ENCODE measurements around the gene IL3RA. TPM values are rescaled to one million over a fixed set of nuclear protein-coding genes. Genes with fewer than 3 reads are reported as not detected.

IL3RA gene
- total RNA-seq, 1 donor, result 0.09 TPM

- no peak overlapping the region for H3K4me3 ChIP-seq (ENCODE audit: low read depth, low read length)
- no peak for DNase-seq (ENCODE audit: low read depth)
- no peak for TF ChIP-seq CTCF (IDR thresholded peaks at IDR 0.05; ENCODE audit: insufficient read depth, low read length)
Observed at GRCh38 chrX:1412551-1413161, 76.1 kb downstream of the IL3RA start.

GRCh38 chrX:1416327-1416784, 79.8 kb downstream of the IL3RA start:
- no peak for DNase-seq (ENCODE audit: low read depth)
- no peak overlapping the region for H3K4me3 ChIP-seq (ENCODE audit: low read depth, low read length)
- no peak for TF ChIP-seq CTCF (IDR thresholded peaks at IDR 0.05; ENCODE audit: insufficient read depth, low read length)

GRCh38 chrX:1416965-1417760, 80.6 kb downstream of the IL3RA start:
- H3K4me3 ChIP-seq (ENCODE audit: low read depth, low read length), result no peak overlapping the region
- no peak for TF ChIP-seq CTCF (IDR thresholded peaks at IDR 0.05; ENCODE audit: insufficient read depth, low read length)

GRCh38 chrX:1417921-1418771, 81.6 kb downstream of the IL3RA start:
- no peak overlapping the region for H3K4me3 ChIP-seq (ENCODE audit: low read depth, low read length)
- DNase-seq (ENCODE audit: low read depth), result no peak
- TF ChIP-seq CTCF (IDR thresholded peaks at IDR 0.05; ENCODE audit: insufficient read depth, low read length), result no peak

More at GRCh38 chrX:1416965-1417760, 80.6 kb downstream of the IL3RA start:
- no peak for DNase-seq (ENCODE audit: low read depth)

GRCh38 chrX:1418901-1419544, 82.4 kb downstream of the IL3RA start:
- no peak for TF ChIP-seq CTCF (IDR thresholded peaks at IDR 0.05; ENCODE audit: insufficient read depth, low read length)
- no peak for DNase-seq (ENCODE audit: low read depth)
- no peak overlapping the region for H3K4me3 ChIP-seq (ENCODE audit: low read depth, low read length)
